Neural progenitor cell (in vitro differentiated cells): ENCODE data around the gene SFI1. TPM values are rescaled to one million over a fixed set of nuclear protein-coding genes. Genes with fewer than 3 reads are reported as not detected.

Experiments
- DNase-seq: peaks from one replicate; pipeline ENCODE4 v3.0.0-alpha.2; 2016; ENCODE audit warnings: low spot score
- H2AFZ ChIP-seq: fragments of 200-600 bp; sonication (generic); replicated peaks from 2 replicates; pipeline ENCODE4 v1.6.1; 2016; ENCODE audit warnings: antibody characterized with exemption
- H3F3A ChIP-seq: fragments of 200-600 bp; sonication (generic); 2 replicates; pipeline ENCODE4 v1.6.1; 2016; ENCODE audit warnings: antibody characterized with exemption, low read depth
- H3K27ac ChIP-seq: fragments of 200-600 bp; sonication (generic); 2 replicates; pipeline ENCODE4 v1.5.1; 2016; ENCODE audit warnings: mild to moderate bottlenecking
- H3K27me3 ChIP-seq: fragments of 200-600 bp; sonication (generic); 2 replicates; pipeline ENCODE4 v1.6.1; 2016; ENCODE audit warnings: mild to moderate bottlenecking, moderate library complexity
- H3K36me3 ChIP-seq: fragments of 200-600 bp; sonication (generic); 2 replicates; pipeline ENCODE4 v1.5.1; 2016
- H3K4me1 ChIP-seq: fragments of 200-600 bp; sonication (generic); 2 replicates; pipeline ENCODE4 v1.6.1; 2016; ENCODE audit warnings: mixed run types
- H3K4me2 ChIP-seq: fragments of 200-600 bp; sonication (generic); 2 replicates; pipeline ENCODE4 v1.6.1; 2016
- H3K4me3 ChIP-seq: fragments of 200-600 bp; sonication (generic); 2 replicates; pipeline ENCODE4 v1.5.1; 2016
- H3K79me2 ChIP-seq: fragments of 200-600 bp; sonication (generic); 2 replicates; pipeline ENCODE4 v1.6.1; 2016; ENCODE audit warnings: low read depth
- H3K9ac ChIP-seq: fragments of 200-600 bp; sonication (generic); 2 replicates; pipeline ENCODE4 v1.6.1; 2016
- H3K9me3 ChIP-seq: fragments of 200-600 bp; sonication (generic); 2 replicates; pipeline ENCODE4 v1.5.1; 2016; ENCODE audit warnings: low read depth
- H4K20me1 ChIP-seq: fragments of 200-600 bp; sonication (generic); 2 replicates; pipeline ENCODE4 v1.6.1; 2016; ENCODE audit warnings: low read depth
- H3K27ac Mint-ChIP-seq: 3 replicates; pipeline ENCODE4 v1.8.0; 2021; ENCODE audit warnings: mixed read lengths
- H3K27me3 Mint-ChIP-seq: 2 replicates; pipeline ENCODE4 v1.8.0; 2022; ENCODE audit warnings: low read depth, mild to moderate bottlenecking, inconsistent platforms, moderate library complexity, mixed read lengths; ENCODE audit not compliant: insufficient read depth
- H3K36me3 Mint-ChIP-seq: 3 replicates; pipeline ENCODE4 v1.8.0; 2021; ENCODE audit warnings: mixed read lengths
- H3K4me1 Mint-ChIP-seq: 3 replicates; pipeline ENCODE4 v1.8.0; 2021; ENCODE audit warnings: mixed read lengths
- H3K4me3 Mint-ChIP-seq: 3 replicates; pipeline ENCODE4 v1.8.0; 2021; ENCODE audit warnings: mild to moderate bottlenecking, moderate library complexity, mixed read lengths
- H3K9me3 Mint-ChIP-seq: 3 replicates; pipeline ENCODE4 v1.8.0; 2020; ENCODE audit warnings: mixed read lengths
- CTCF ChIP-seq: fragments of 200-600 bp; sonication (generic); IDR thresholded peaks from 2 replicates; pipeline ENCODE4 v1.5.1; 2017; ENCODE audit warnings: antibody characterized with exemption, mild to moderate bottlenecking
- EZH2 ChIP-seq: fragments of 200-600 bp; sonication (generic); IDR thresholded peaks from 2 replicates; pipeline ENCODE4 v1.6.1; 2017; ENCODE audit warnings: antibody characterized with exemption, mild to moderate bottlenecking, moderate library complexity
- EZH2phosphoT487 ChIP-seq: fragments of 200-600 bp; sonication (generic); IDR thresholded peaks from 2 replicates; pipeline ENCODE4 v1.6.1; 2017; ENCODE audit warnings: antibody characterized with exemption
- total RNA-seq: library from RNA; depleted of rRNA; stranded (reverse); fragments of >200 nt; gene quantifications from 2 replicates; pipeline ENCODE4 v1.2.3, GENCODE V29; 2015; ENCODE audit warnings: low replicate concordance

SFI1 gene
- total RNA-seq, 1 donor from 2014 or later = 25.0 TPM

GRCh38 chr22:31496735-31497146 lies 405 bp downstream of the SFI1 start:
- peaks cover 8% of the 10 kb centered on the region for H3K27me3 Mint-ChIP-seq
- H3K79me2 ChIP-seq = peaks cover 7% of the 10 kb centered on the region
- peak overlapping the region; percentile 93 for H3K4me3 Mint-ChIP-seq
- H3K27me3 ChIP-seq = peaks cover 15% of the 10 kb centered on the region
- peak overlapping the region; percentile 84 for H3K4me2 ChIP-seq
- H3F3A ChIP-seq = peaks cover 11% of the 10 kb centered on the region
- peak overlapping the region; percentile 60 for H3K4me3 ChIP-seq
- peaks cover 3% of the 10 kb centered on the region for H3K4me1 ChIP-seq
- H3K9me3 ChIP-seq = peaks cover 4% of the 10 kb centered on the region
- no peak for TF ChIP-seq CTCF
- TF ChIP-seq EZH2phosphoT487 = no peak
- TF ChIP-seq EZH2 = peak; percentile 27
- peaks cover 10% of the 10 kb centered on the region for H3K4me1 Mint-ChIP-seq
- H3K27ac ChIP-seq = no peak overlapping the region
- peaks cover 2% of the 10 kb centered on the region for H4K20me1 ChIP-seq
- DNase-seq = no peak
- no peak overlapping the region for H3K9ac ChIP-seq
- H3K36me3 Mint-ChIP-seq = peaks cover 20% of the 10 kb centered on the region
- peak overlapping the region; percentile 79 for H2AFZ ChIP-seq
- H3K9me3 Mint-ChIP-seq = peaks cover 16% of the 10 kb centered on the region
- H3K36me3 ChIP-seq = no peaks in the 10 kb centered on the region
- no peak overlapping the region for H3K27ac Mint-ChIP-seq

GRCh38 chr22:31497148-31497938 lies 1.0 kb downstream of the SFI1 start:
- Histone ChIP-seq H3K27ac (no peak overlapping the region), H3K4me3 (peak overlapping the region; percentile 60), H3F3A (peaks cover 5% of the 10 kb centered on the region), H3K36me3 (no peaks in the 10 kb centered on the region), H4K20me1 (no peaks in the 10 kb centered on the region), H3K4me2 (peak overlapping the region; percentile 84), H3K9me3 (peaks cover 4% of the 10 kb centered on the region), H3K27me3 (peaks cover 12% of the 10 kb centered on the region), H3K79me2 (peaks cover 7% of the 10 kb centered on the region), H2AFZ (peak overlapping the region; percentile 79), H3K4me1 (no peaks in the 10 kb centered on the region), H3K9ac (no peak overlapping the region)
- DNase-seq = no peak
- no peak for TF ChIP-seq EZH2phosphoT487
- peak; percentile 4 for TF ChIP-seq EZH2
- no peak for TF ChIP-seq CTCF
- Mint-ChIP-seq H3K4me1 (peaks cover 7% of the 10 kb centered on the region), H3K4me3 (peak overlapping the region; percentile 93), H3K27me3 (peaks cover 8% of the 10 kb centered on the region), H3K9me3 (peaks cover 19% of the 10 kb centered on the region), H3K36me3 (peaks cover 24% of the 10 kb centered on the region), H3K27ac (no peak overlapping the region)

GRCh38 chr22:31501738-31502137 lies 5.4 kb downstream of the SFI1 start:
- H3K27ac Mint-ChIP-seq = no peak overlapping the region
- no peaks in the 10 kb centered on the region for H3K4me1 ChIP-seq
- peaks cover 40% of the 10 kb centered on the region for H3K36me3 Mint-ChIP-seq
- peaks cover 8% of the 10 kb centered on the region for H3K27me3 Mint-ChIP-seq
- no peaks in the 10 kb centered on the region for H3F3A ChIP-seq
- no peak overlapping the region for H3K4me3 ChIP-seq
- H3K79me2 ChIP-seq = peaks cover 7% of the 10 kb centered on the region
- no peaks in the 10 kb centered on the region for H3K36me3 ChIP-seq
- no peak overlapping the region for H3K4me3 Mint-ChIP-seq
- no peaks in the 10 kb centered on the region for H3K4me1 Mint-ChIP-seq
- TF ChIP-seq EZH2 (no peak), CTCF (no peak)
- H3K9me3 ChIP-seq = peaks cover 4% of the 10 kb centered on the region
- no peak for DNase-seq
- no peak overlapping the region for H3K4me2 ChIP-seq
- H3K27me3 ChIP-seq = peaks cover 6% of the 10 kb centered on the region
- no peak overlapping the region for H3K9ac ChIP-seq
- H4K20me1 ChIP-seq = no peaks in the 10 kb centered on the region
- H2AFZ ChIP-seq = no peak overlapping the region
- peaks cover 23% of the 10 kb centered on the region for H3K9me3 Mint-ChIP-seq
- H3K27ac ChIP-seq = no peak overlapping the region
